HCT116 (cell line): ENCODE results near the gene NFAT5. TPM values are rescaled to one million over a fixed set of nuclear protein-coding genes. Genes with fewer than 3 reads are reported as not detected.

Experiments
- ATAC-seq: fragments of 200-7000 bp; cut with Tn5 transposase; 2 replicates; pipeline ENCODE4 v1.9.1; 2020; ENCODE audit warnings: mild to moderate bottlenecking, moderate library complexity
- BruUV-seq: library from RNA; stranded (reverse); fragments of 400-500 nt; replicated peaks from 2 replicates; lab custom pipeline; 2021; lab: Mats Ljungman, UMichigan
- CTCF ChIA-PET: fragments of 300-600 bp; sonication (Branson Sonifier 250); formaldehyde crosslinking; loops from one replicate; lab custom pipeline; 2021; ENCODE audit warnings: antibody characterized with exemption; lab: Charles Lee
- POLR2A ChIA-PET: fragments of 300-600, 350-600 bp; sonication (Branson Sonifier 250); formaldehyde crosslinking; loops from one replicate; lab custom pipeline; 2021; ENCODE audit warnings: antibody characterized with exemption; lab: Charles Lee
- RAD21 ChIA-PET, 2 experiments: fragments of 300-600 bp; sonication (Branson Sonifier 250); formaldehyde crosslinking; loops; one replicate each; lab custom pipeline; 2023; ENCODE audit warnings: low total read pairs in 2 of 2; ENCODE audit not compliant: uncharacterized antibody in 2 of 2, unreplicated experiment in 2 of 2, low non-redundant PET in 1 of 2; lab: Charles Lee
- DNase-seq: peaks from one replicate; pipeline ENCODE4 v3.0.0-alpha.2; 2010; ENCODE audit warnings: low read depth, low spot score
- H2AFZ ChIP-seq: fragments of 200-600 bp; shearing (Covaris generic), sonication (generic); 2 replicates; pipeline ENCODE4 v1.6.1; 2017; ENCODE audit warnings: low read depth, mixed run types, mixed read lengths, antibody characterized with exemption, low read length; ENCODE audit not compliant: poor library complexity, severe bottlenecking
- H3K27ac ChIP-seq: 2 replicates; pipeline ENCODE4 v1.5.1; 2012; ENCODE audit warnings: low read depth, low read length
- H3K27me3 ChIP-seq: fragments of 200-600 bp; sonication (generic); 2 replicates; pipeline ENCODE4 v1.6.1; 2016; ENCODE audit warnings: mixed run types, low read length, mixed read lengths; ENCODE audit not compliant: insufficient read depth
- H3K36me3 ChIP-seq, 2 experiments: fragments of 200-500 bp in 1 of 2; fragments of 200-600 bp in 1 of 2; sonication (Bioruptor generic) in 1 of 2; sonication (generic) in 1 of 2; 2 replicates each; pipeline versions ENCODE4 v1.5.1 to v1.6.1; 2014 to 2016; ENCODE audit warnings: low read length in 2 of 2, inconsistent platforms in 1 of 2, mixed read lengths in 1 of 2, mixed run types in 1 of 2; ENCODE audit not compliant: insufficient read depth in 2 of 2, control insufficient read depth in 1 of 2
- H3K4me1 ChIP-seq, 2 experiments: fragments of 200-600 bp in 1 of 2; sonication (generic) in 1 of 2; 2 replicates each; pipeline versions ENCODE4 v1.5.1 to v1.6.1; 2012 to 2017; ENCODE audit warnings: low read length in 2 of 2, inconsistent platforms in 1 of 2, mild to moderate bottlenecking in 1 of 2, mixed read lengths in 1 of 2, mixed run types in 1 of 2, moderate library complexity in 1 of 2; ENCODE audit not compliant: insufficient read depth in 2 of 2, control insufficient read depth in 1 of 2
- H3K4me2 ChIP-seq: fragments of 200-600 bp; sonication (generic); 2 replicates; pipeline ENCODE4 v1.6.1; 2017; ENCODE audit warnings: mixed run types, low read length, mixed read lengths
- H3K4me3 ChIP-seq, 2 experiments: fragments of 200-600 bp in 1 of 2; sonication (generic) in 1 of 2; replicated peaks in 1 of 2; 2 replicates each; pipeline ENCODE4 v1.5.1; 2011 to 2016; ENCODE audit warnings: low read length in 2 of 2, control low read depth in 1 of 2, low read depth in 1 of 2, mild to moderate bottlenecking in 1 of 2, mixed read lengths in 1 of 2, mixed run types in 1 of 2
- H3K79me2 ChIP-seq: fragments of 200-600 bp; sonication (generic); 2 replicates; pipeline ENCODE4 v1.6.1; 2017; ENCODE audit warnings: mild to moderate bottlenecking, mixed run types, low read length, moderate library complexity, mixed read lengths; ENCODE audit not compliant: insufficient read depth
- H3K9ac ChIP-seq: fragments of 200-600 bp; sonication (generic); 2 replicates; pipeline ENCODE4 v1.6.1; 2016; ENCODE audit warnings: low read length, mixed read lengths
- H3K9me2 ChIP-seq: fragments of 200-600 bp; sonication (generic), shearing (Covaris generic); 2 replicates; pipeline ENCODE4 v1.6.1; 2017; ENCODE audit warnings: mixed run types, mild to moderate bottlenecking, moderate library complexity; ENCODE audit not compliant: insufficient read depth
- H3K9me3 ChIP-seq, 2 experiments: fragments of 200-500 bp in 1 of 2; fragments of 200-600 bp in 1 of 2; sonication (Bioruptor generic) in 1 of 2; sonication (generic) in 1 of 2; 2 replicates each; pipeline ENCODE4 v1.6.1; 2014 to 2017; ENCODE audit warnings: low read length in 2 of 2, mixed read lengths in 2 of 2, inconsistent platforms in 1 of 2, low read depth in 1 of 2, mild to moderate bottlenecking in 1 of 2, mixed run types in 1 of 2, moderate library complexity in 1 of 2; ENCODE audit not compliant: control insufficient read depth in 1 of 2, insufficient read depth in 1 of 2
- H4K20me1 ChIP-seq: fragments of 200-600 bp; sonication (generic), shearing (Covaris generic); 2 replicates; pipeline ENCODE4 v1.6.1; 2017; ENCODE audit warnings: mixed run types, mild to moderate bottlenecking, moderate library complexity; ENCODE audit not compliant: insufficient read depth
- CBX3 ChIP-seq: IDR thresholded peaks from 2 replicates; pipeline ENCODE4 v1.6.1; 2012; ENCODE audit warnings: low read depth
- EGR1 ChIP-seq: IDR thresholded peaks from 2 replicates; pipeline ENCODE4 v1.6.1; 2012; ENCODE audit warnings: low read depth
- EZH2 ChIP-seq: fragments of 200-600 bp; sonication (generic); IDR thresholded peaks from 2 replicates; pipeline ENCODE4 v1.6.1; 2017; ENCODE audit warnings: antibody characterized with exemption, mixed run types
- EZH2phosphoT487 ChIP-seq: fragments of 200-600 bp; IDR thresholded peaks from 2 replicates; pipeline ENCODE4 v1.6.1; 2018; ENCODE audit warnings: antibody characterized with exemption, borderline replicate concordance
- FOSL1 ChIP-seq: IDR thresholded peaks from 2 replicates; pipeline ENCODE4 v1.6.1; 2012; ENCODE audit warnings: low read depth
- JUND ChIP-seq: IDR thresholded peaks from 2 replicates; pipeline ENCODE4 v1.6.1; 2012
- POLR2A ChIP-seq: IDR thresholded peaks from 2 replicates; pipeline ENCODE4 v1.7.0; 2011; ENCODE audit warnings: borderline replicate concordance; ENCODE audit not compliant: insufficient read depth, insufficient read length; ENCODE audit errors: extremely low read depth
- RAD21 ChIP-seq: IDR thresholded peaks from 2 replicates; pipeline ENCODE4 v1.6.1; 2012; ENCODE audit warnings: low read depth, mild to moderate bottlenecking
- SIN3A ChIP-seq: IDR thresholded peaks from 2 replicates; pipeline ENCODE4 v1.6.1; 2012; ENCODE audit warnings: low read depth
- SP1 ChIP-seq: IDR thresholded peaks from 2 replicates; pipeline ENCODE4 v1.6.1; 2012; ENCODE audit warnings: low read depth
- SRF ChIP-seq: IDR thresholded peaks from 2 replicates; pipeline ENCODE4 v1.6.1; 2012; ENCODE audit warnings: low read depth
- TCF7L2 ChIP-seq: IDR thresholded peaks from 2 replicates; pipeline ENCODE4 v1.7.0; 2011; ENCODE audit warnings: borderline replicate concordance, inconsistent platforms; ENCODE audit not compliant: insufficient read depth, insufficient read length; ENCODE audit errors: extremely low read depth
- YY1 ChIP-seq: IDR thresholded peaks from 2 replicates; pipeline ENCODE4 v1.6.1; 2011; ENCODE audit warnings: low read length, low read depth, moderate library complexity, mild to moderate bottlenecking; ENCODE audit not compliant: insufficient replicate concordance; ENCODE audit errors: extremely low read depth
- ZBTB33 ChIP-seq: IDR thresholded peaks from 2 replicates; pipeline ENCODE4 v1.6.1; 2011; ENCODE audit warnings: mild to moderate bottlenecking, low read length, moderate library complexity; ENCODE audit not compliant: insufficient replicate concordance; ENCODE audit errors: extremely low read depth
- intact Hi-C: fragments of 100-400 bp; cut with micrococcal nuclease; formaldehyde crosslinking; loops from 2 replicates; pipeline ENCODE4 v1.10.0; 2022
- total RNA-seq: library from RNA; stranded (reverse); gene quantifications from one replicate; pipeline ENCODE4 v1.2.1, GENCODE V29; 2021; ENCODE audit not compliant: unreplicated experiment
- TF ChIP-seq, protein P1 (sequence below): IDR thresholded peaks from 2 replicates; pipeline ENCODE4 v1.6.1; 2012
- TF ChIP-seq, protein P2 (sequence below): IDR thresholded peaks from 2 replicates; pipeline ENCODE4 v1.6.1; 2012
- TF ChIP-seq, protein P3 (sequence below), 3 experiments: fragments of 200-600 bp in 1 of 3; sonication (generic) in 1 of 3; IDR thresholded peaks in 2 of 3; conservative IDR thresholded peaks in 1 of 3; 2 replicates each; pipeline ENCODE4 v1.5.1; 2012 to 2017; ENCODE audit warnings: low read depth in 2 of 3, low read length in 2 of 3, antibody characterized with exemption in 1 of 3, borderline replicate concordance in 1 of 3, control low read depth in 1 of 3, mild to moderate bottlenecking in 1 of 3, mixed read lengths in 1 of 3, mixed run types in 1 of 3, moderate library complexity in 1 of 3; ENCODE audit not compliant: insufficient read depth in 1 of 3

NFAT5 gene
- total RNA-seq, 1 experiment from 2014 or later: 67.4 TPM

- TF ChIP-seq, protein P1, sequence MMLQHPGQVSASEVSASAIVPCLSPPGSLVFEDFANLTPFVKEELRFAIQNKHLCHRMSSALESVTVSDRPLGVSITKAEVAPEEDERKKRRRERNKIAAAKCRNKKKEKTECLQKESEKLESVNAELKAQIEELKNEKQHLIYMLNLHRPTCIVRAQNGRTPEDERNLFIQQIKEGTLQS: no peak
- TF ChIP-seq SIN3A (no peak), RAD21 (no peak), FOSL1 (no peak), SP1 (no peak), JUND (no peak), EZH2phosphoT487 (no peak)
- DNase-seq (no peak), ATAC-seq (no peak)
- H3K4me3 ChIP-seq: no peak overlapping the region
- ChIA-PET CTCF (no interaction called here), POLR2A (no interaction called here), RAD21 (no interaction called here)
- no peaks in the 10 kb centered on the region for H3K9me2 ChIP-seq
- intact Hi-C loops: no loop called here
- H3K9ac ChIP-seq: no peak overlapping the region
- H4K20me1 ChIP-seq: no peaks in the 10 kb centered on the region
- no peak overlapping the region for H3K4me2 ChIP-seq
- no peak overlapping the region for H3K27ac ChIP-seq
- H3K79me2 ChIP-seq: peaks cover 66% of the 10 kb centered on the region
- H3K27me3 ChIP-seq: no peaks in the 10 kb centered on the region
- H3K4me1 ChIP-seq: no peaks in the 10 kb centered on the region
- BruUV-seq: no TSS peak
- H2AFZ ChIP-seq: no peak overlapping the region
- H3K9me3 ChIP-seq: no peaks in the 10 kb centered on the region
- peaks cover 47 to 49% of the 10 kb centered on the region in 2 experiments for H3K36me3 ChIP-seq
Observed at GRCh38 chr16:69660166-69660565, 94.4 kb downstream of the NFAT5 start.

- POLR2A ChIA-PET: no interaction called here
- TF ChIP-seq, protein P1: no peak
- TF ChIP-seq EZH2phosphoT487 (no peak), FOSL1 (no peak), RAD21 (no peak), CBX3 (no peak), POLR2A (no peak), SRF (no peak), YY1 (no peak), TCF7L2 (no peak), EGR1 (no peak), SP1 (no peak), EZH2 (no peak), ZBTB33 (no peak), SIN3A (no peak)
- TF ChIP-seq, protein P2, sequence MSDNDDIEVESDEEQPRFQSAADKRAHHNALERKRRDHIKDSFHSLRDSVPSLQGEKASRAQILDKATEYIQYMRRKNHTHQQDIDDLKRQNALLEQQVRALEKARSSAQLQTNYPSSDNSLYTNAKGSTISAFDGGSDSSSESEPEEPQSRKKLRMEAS: no peak
- TF ChIP-seq, protein P3, sequence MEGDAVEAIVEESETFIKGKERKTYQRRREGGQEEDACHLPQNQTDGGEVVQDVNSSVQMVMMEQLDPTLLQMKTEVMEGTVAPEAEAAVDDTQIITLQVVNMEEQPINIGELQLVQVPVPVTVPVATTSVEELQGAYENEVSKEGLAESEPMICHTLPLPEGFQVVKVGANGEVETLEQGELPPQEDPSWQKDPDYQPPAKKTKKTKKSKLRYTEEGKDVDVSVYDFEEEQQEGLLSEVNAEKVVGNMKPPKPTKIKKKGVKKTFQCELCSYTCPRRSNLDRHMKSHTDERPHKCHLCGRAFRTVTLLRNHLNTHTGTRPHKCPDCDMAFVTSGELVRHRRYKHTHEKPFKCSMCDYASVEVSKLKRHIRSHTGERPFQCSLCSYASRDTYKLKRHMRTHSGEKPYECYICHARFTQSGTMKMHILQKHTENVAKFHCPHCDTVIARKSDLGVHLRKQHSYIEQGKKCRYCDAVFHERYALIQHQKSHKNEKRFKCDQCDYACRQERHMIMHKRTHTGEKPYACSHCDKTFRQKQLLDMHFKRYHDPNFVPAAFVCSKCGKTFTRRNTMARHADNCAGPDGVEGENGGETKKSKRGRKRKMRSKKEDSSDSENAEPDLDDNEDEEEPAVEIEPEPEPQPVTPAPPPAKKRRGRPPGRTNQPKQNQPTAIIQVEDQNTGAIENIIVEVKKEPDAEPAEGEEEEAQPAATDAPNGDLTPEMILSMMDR (IDR thresholded peaks at IDR 0.05 in 2 of 3, conservative IDR thresholded peaks at IDR 0.05 in 1 of 3; ENCODE audit: borderline replicate concordance in 1 of 3, insufficient read depth in 1 of 3, low read depth in 2 of 3, low read length in 2 of 3): no peak
Observed at GRCh38 chr16:69662901-69663300, 97.1 kb downstream of the NFAT5 start.

More at GRCh38 chr16:69662901-69663300, 97.1 kb downstream of the NFAT5 start:
- no peaks in the 10 kb centered on the region for H3K9me3 ChIP-seq
- RAD21 ChIA-PET: no interaction called here
- no peak overlapping the region for H2AFZ ChIP-seq
- no peak overlapping the region for H3K27ac ChIP-seq
- H3K4me2 ChIP-seq: no peak overlapping the region
- no peaks in the 10 kb centered on the region for H3K9me2 ChIP-seq
- intact Hi-C loops: no loop called here
- H3K27me3 ChIP-seq: no peaks in the 10 kb centered on the region
- no peak overlapping the region for H3K4me3 ChIP-seq
- CTCF ChIA-PET: no interaction called here
- H3K4me1 ChIP-seq: no peaks in the 10 kb centered on the region
- DNase-seq (no peak), ATAC-seq (no peak)
- H3K36me3 ChIP-seq: peaks cover 38 to 45% of the 10 kb centered on the region in 2 experiments
- no peak overlapping the region for H3K9ac ChIP-seq
- H3K79me2 ChIP-seq: peaks cover 54% of the 10 kb centered on the region
- no peaks in the 10 kb centered on the region for H4K20me1 ChIP-seq
- BruUV-seq: no TSS peak
